H1 (cell line): ENCODE results near the gene OR9I1. TPM values are rescaled to one million over a fixed set of nuclear protein-coding genes. Genes with fewer than 3 reads are reported as not detected.
A peak's percentile ranks its signal among the peaks of the same experiment; 100 is the strongest.

Experiments
- CTCF ChIA-PET: fragments of 300-600 bp; sonication (Branson Sonifier 250); formaldehyde crosslinking; loops from one replicate; lab custom pipeline; 2021; ENCODE audit not compliant: partially characterized antibody; lab: Charles Lee
- POLR2A ChIA-PET: fragments of 300-600 bp; sonication (Branson Sonifier 250); formaldehyde crosslinking; loops from one replicate; lab custom pipeline; 2021; ENCODE audit warnings: inconsistent platforms; ENCODE audit not compliant: partially characterized antibody; lab: Charles Lee
- DNase-seq, 2 experiments: peaks; one replicate each; pipeline versions ENCODE4 v3.0.0 to v3.0.0-alpha.2; 2010 to 2022; ENCODE audit warnings: low spot score in 2 of 2, low read depth in 1 of 2, mixed read lengths in 1 of 2
- FAIRE-seq: peaks from 2 replicates; lab custom pipeline; 2011; peaks lifted over from hg19 to GRCh38; lab: Jason Lieb, UNC
- H2AFZ ChIP-seq: 2 replicates; pipeline ENCODE4 v1.8.1; 2012; ENCODE audit warnings: low read length, inconsistent platforms
- H2AK5ac ChIP-seq: 2 replicates; pipeline ENCODE4 v1.6.1; 2013; ENCODE audit warnings: low read depth, low read length
- H2BK120ac ChIP-seq: replicated peaks from 2 replicates; pipeline ENCODE3; 2013; ENCODE audit warnings: low read depth, low read length, inconsistent platforms
- H2BK12ac ChIP-seq: 2 replicates; pipeline ENCODE4 v1.6.1; 2013; ENCODE audit warnings: low read depth, low read length
- H2BK15ac ChIP-seq: 2 replicates; pipeline ENCODE4 v1.6.1; 2013; ENCODE audit warnings: low read length
- H2BK20ac ChIP-seq: 2 replicates; pipeline ENCODE4 v1.6.1; 2013; ENCODE audit warnings: low read length
- H2BK5ac ChIP-seq: 2 replicates; pipeline ENCODE4 v1.6.1; 2013; ENCODE audit warnings: low read depth, low read length
- H3K14ac ChIP-seq: 2 replicates; pipeline ENCODE4 v1.6.1; 2013; ENCODE audit warnings: inconsistent platforms; ENCODE audit not compliant: insufficient read length
- H3K18ac ChIP-seq: 2 replicates; pipeline ENCODE4 v1.6.1; 2013; ENCODE audit warnings: low read length; ENCODE audit errors: extremely low read depth
- H3K23ac ChIP-seq: 2 replicates; pipeline ENCODE4 v1.6.1; 2013; ENCODE audit warnings: inconsistent platforms; ENCODE audit not compliant: insufficient read length
- H3K23me2 ChIP-seq: 2 replicates; pipeline ENCODE4 v1.6.1; 2013; ENCODE audit warnings: low read depth, low read length
- H3K27ac ChIP-seq: 2 replicates; pipeline ENCODE4 v1.6.1; 2011; ENCODE audit warnings: low read depth, low read length, inconsistent platforms
- H3K27me3 ChIP-seq, 4 experiments: replicated peaks in 1 of 4; 1 replicate in 1 of 4; 2 replicates in 3 of 4; pipeline versions ENCODE4 v1.6.1 to v1.8.1; 2011 to 2013; ENCODE audit warnings: low read length in 3 of 4, mild to moderate bottlenecking in 3 of 4, inconsistent platforms in 2 of 4, mixed read lengths in 2 of 4, moderate library complexity in 1 of 4; ENCODE audit not compliant: control insufficient read depth in 3 of 4, insufficient read depth in 3 of 4; ENCODE audit errors: extremely low read depth in 1 of 4
- H3K36me3 ChIP-seq, 4 experiments: 2 replicates each; pipeline versions ENCODE4 v1.6.1 to v1.8.1; 2011 to 2013; ENCODE audit warnings: mild to moderate bottlenecking in 4 of 4, low read length in 3 of 4, moderate library complexity in 2 of 4, control low read depth in 1 of 4, inconsistent platforms in 1 of 4; ENCODE audit not compliant: insufficient read depth in 4 of 4, control insufficient read depth in 2 of 4
- H3K4ac ChIP-seq: replicated peaks from 2 replicates; pipeline ENCODE3; 2013; ENCODE audit warnings: low read length, low read depth, mixed read lengths, inconsistent platforms; ENCODE audit not compliant: insufficient read length
- H3K4me1 ChIP-seq, 4 experiments: replicated peaks in 1 of 4; 1 replicate in 1 of 4; 2 replicates in 3 of 4; pipeline versions ENCODE4 v1.6.1 to v1.8.1; 2011 to 2013; ENCODE audit warnings: low read length in 3 of 4, inconsistent platforms in 2 of 4, mixed read lengths in 1 of 4; ENCODE audit not compliant: insufficient read depth in 4 of 4, control insufficient read depth in 3 of 4
- H3K4me2 ChIP-seq, 2 experiments: 2 replicates each; pipeline versions ENCODE4 v1.6.1 to v1.8.1; 2011 to 2013; ENCODE audit warnings: low read depth in 2 of 2, low read length in 2 of 2, control low read depth in 1 of 2, inconsistent platforms in 1 of 2, mild to moderate bottlenecking in 1 of 2; ENCODE audit not compliant: insufficient read depth in 1 of 2
- H3K4me3 ChIP-seq, 4 experiments: fragments of 200-600, 300-600 bp in 1 of 4; sonication (generic), shearing (Covaris generic), sonication (Bioruptor Twin) in 1 of 4; 2 replicates each; pipeline versions ENCODE4 v1.5.1 to v1.8.1; 2011 to 2016; ENCODE audit warnings: low read length in 4 of 4, low read depth in 3 of 4, control low read depth in 2 of 4, inconsistent platforms in 2 of 4, mild to moderate bottlenecking in 2 of 4, mixed read lengths in 1 of 4, moderate library complexity in 1 of 4; ENCODE audit not compliant: insufficient read depth in 2 of 4; ENCODE audit errors: extremely low read depth in 1 of 4
- H3K56ac ChIP-seq: replicated peaks from 2 replicates; pipeline ENCODE3; 2013; ENCODE audit warnings: low read depth, mild to moderate bottlenecking, mixed read lengths, low read length, inconsistent platforms; ENCODE audit not compliant: insufficient read length
- H3K79me1 ChIP-seq: 2 replicates; pipeline ENCODE4 v1.6.1; 2013; ENCODE audit warnings: low read depth, low read length, control low read depth
- H3K79me2 ChIP-seq, 2 experiments: 2 replicates each; pipeline versions ENCODE4 v1.6.1 to v1.8.1; 2012 to 2013; ENCODE audit warnings: low read length in 2 of 2, mild to moderate bottlenecking in 2 of 2, inconsistent platforms in 1 of 2; ENCODE audit not compliant: insufficient read depth in 2 of 2, control insufficient read depth in 1 of 2
- H3K9ac ChIP-seq, 4 experiments: replicated peaks in 1 of 4; 1 replicate in 1 of 4; 2 replicates in 3 of 4; pipeline versions ENCODE4 v1.6.1 to v1.8.1; 2011 to 2013; ENCODE audit warnings: low read depth in 3 of 4, low read length in 3 of 4, control low read depth in 2 of 4, mild to moderate bottlenecking in 2 of 4, moderate library complexity in 2 of 4, inconsistent platforms in 1 of 4; ENCODE audit errors: extremely low read depth in 1 of 4
- H3K9me3 ChIP-seq, 2 experiments: 2 replicates each; pipeline versions ENCODE4 v1.6.1 to v1.8.1; 2012 to 2013; ENCODE audit warnings: mild to moderate bottlenecking in 2 of 2, moderate library complexity in 2 of 2, control low read depth in 1 of 2, inconsistent platforms in 1 of 2, low read depth in 1 of 2, low read length in 1 of 2, mixed read lengths in 1 of 2; ENCODE audit not compliant: insufficient read depth in 2 of 2
- H4K20me1 ChIP-seq, 2 experiments: replicated peaks in 1 of 2; 2 replicates each; pipeline versions ENCODE3 to v1.8.1; 2011 to 2013; ENCODE audit warnings: inconsistent platforms in 2 of 2, low read length in 2 of 2, mild to moderate bottlenecking in 1 of 2; ENCODE audit not compliant: insufficient read depth in 2 of 2, control insufficient read depth in 1 of 2
- H4K5ac ChIP-seq: 2 replicates; pipeline ENCODE4 v1.6.1; 2013; ENCODE audit warnings: low read length, low read depth, mixed read lengths, inconsistent platforms; ENCODE audit not compliant: insufficient read length
- H4K8ac ChIP-seq: 2 replicates; pipeline ENCODE4 v1.8.0; 2013; ENCODE audit warnings: mild to moderate bottlenecking, moderate library complexity, low read length, inconsistent platforms; ENCODE audit not compliant: insufficient read depth; ENCODE audit errors: extremely low read depth
- H4K91ac ChIP-seq: replicated peaks from 2 replicates; pipeline ENCODE3; 2013; ENCODE audit warnings: low read length, mixed read lengths, inconsistent platforms; ENCODE audit not compliant: insufficient read length
- RAD21 ChIP-seq, 2 experiments: IDR thresholded peaks in 1 of 2; conservative IDR thresholded peaks in 1 of 2; 2 replicates each; pipeline ENCODE4 v1.6.1; 2011; ENCODE audit warnings: low read depth in 2 of 2, low read length in 2 of 2, improper control_type of control experiment in 1 of 2, inconsistent platforms in 1 of 2, mild to moderate bottlenecking in 1 of 2, moderate library complexity in 1 of 2
- RBBP5 ChIP-seq: IDR thresholded peaks from 2 replicates; pipeline ENCODE4 v1.7.1; 2012; ENCODE audit warnings: low read depth, mild to moderate bottlenecking, inconsistent platforms, low read length, moderate library complexity, borderline replicate concordance
- WGBS, 2 experiments: shearing (Covaris generic) in 1 of 2; methylation state at CpG; one replicate each; pipeline versions ENCODE4 v1.1.6 to v1.1.7; 2013 to 2015; ENCODE audit warnings: low lambda C conversion rate in 2 of 2, mixed read lengths in 2 of 2, inconsistent platforms in 1 of 2, low coverage in 1 of 2, missing lambda C conversion rate in 1 of 2; ENCODE audit not compliant: insufficient replicate concordance in 2 of 2, insufficient coverage in 1 of 2, insufficient read length in 1 of 2; ENCODE audit errors: extremely low coverage in 1 of 2, missing lambda C conversion rate in 1 of 2; 5-methylcytosine and 5-hydroxymethylcytosine counted together
- polyA plus RNA-seq, 7 experiments: library from polyadenylated mRNA; depleted of rRNA in 3 of 7; stranded (reverse) in 5 of 7; unstranded in 2 of 7; fragments of >200 nt in 5 of 7; fragments of 200-250 nt in 2 of 7; gene quantifications; 1 replicate in 5 of 7; 2 replicates in 1 of 7; 4 replicates in 1 of 7; pipeline versions ENCODE4 v1.2.1 to v1.2.3, GENCODE V29; 2011 to 2013; ENCODE audit warnings: missing spikeins in 2 of 7, mixed read lengths in 2 of 7
- total RNA-seq: library from RNA; stranded (reverse); fragmentation: NEBNext Ultra II Directional; extraction: Animal tissue kit (Norgen Biotek cat#: 25700); gene quantifications from 2 replicates; pipeline ENCODE4 v1.2.1, GENCODE V29; 2021
- TF ChIP-seq, protein P1 (sequence below): IDR thresholded peaks from 2 replicates; pipeline ENCODE4 v1.6.1; 2012; ENCODE audit warnings: low read length, inconsistent platforms

OR9I1 gene
- total and polyA plus RNA-seq, 2 of the 8 experiments (the other 6 are each of a cell fraction or from before 2014, with no cell fraction given), result not detected

- no peak overlapping the region for H2BK5ac ChIP-seq
- H3K27ac ChIP-seq, result no peak overlapping the region
- DNase-seq, result no peak
- H3K9me3 ChIP-seq, result no peaks in the 10 kb centered on the region
- H4K91ac ChIP-seq, result no peak overlapping the region
- 94% methylated on average over 1 of the region's 1 CpG; no CpG with 5 or more reads in 1 of the 2 experiments for WGBS, 2 experiments
- no peak overlapping the region for H3K56ac ChIP-seq
- H2BK20ac ChIP-seq, result no peak overlapping the region
- no peak overlapping the region for H3K4me2 ChIP-seq
- H3K23ac ChIP-seq, result no peak overlapping the region
- H2AFZ ChIP-seq, result peak overlapping the region; percentile 73
- no peak overlapping the region for H3K14ac ChIP-seq
- no peak for FAIRE-seq
- no peak overlapping the region for H2BK15ac ChIP-seq
- no peaks in the 10 kb centered on the region for H3K4me1 ChIP-seq
- H3K9ac ChIP-seq, result no peak overlapping the region
- no peak overlapping the region for H2BK120ac ChIP-seq
- no peaks in the 10 kb centered on the region for H3K79me1 ChIP-seq
- POLR2A ChIA-PET, result no interaction called here
- no peak overlapping the region for H2BK12ac ChIP-seq
- no peaks in the 10 kb centered on the region for H3K79me2 ChIP-seq
- CTCF ChIA-PET, result no interaction called here
- H4K8ac ChIP-seq, result no peak overlapping the region
- no peak overlapping the region for H3K4me3 ChIP-seq
- TF ChIP-seq, protein P1, sequence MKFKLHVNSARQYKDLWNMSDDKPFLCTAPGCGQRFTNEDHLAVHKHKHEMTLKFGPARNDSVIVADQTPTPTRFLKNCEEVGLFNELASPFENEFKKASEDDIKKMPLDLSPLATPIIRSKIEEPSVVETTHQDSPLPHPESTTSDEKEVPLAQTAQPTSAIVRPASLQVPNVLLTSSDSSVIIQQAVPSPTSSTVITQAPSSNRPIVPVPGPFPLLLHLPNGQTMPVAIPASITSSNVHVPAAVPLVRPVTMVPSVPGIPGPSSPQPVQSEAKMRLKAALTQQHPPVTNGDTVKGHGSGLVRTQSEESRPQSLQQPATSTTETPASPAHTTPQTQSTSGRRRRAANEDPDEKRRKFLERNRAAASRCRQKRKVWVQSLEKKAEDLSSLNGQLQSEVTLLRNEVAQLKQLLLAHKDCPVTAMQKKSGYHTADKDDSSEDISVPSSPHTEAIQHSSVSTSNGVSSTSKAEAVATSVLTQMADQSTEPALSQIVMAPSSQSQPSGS, result no peak
- TF ChIP-seq RAD21 (IDR thresholded peaks at IDR 0.05 in 1 of 2, conservative IDR thresholded peaks at IDR 0.05 in 1 of 2; ENCODE audit: low read depth in 2 of 2, low read length in 2 of 2), result 0 out of 4 replicates have a peak, but pooled peaks of 1 of the 2 experiments have one; percentile 5
- TF ChIP-seq RBBP5, result no peak
- TF ChIP-seq, all 59 proteins: peak for 1
- Histone ChIP-seq H3K18ac (no peak overlapping the region), H4K20me1 (no peaks in the 10 kb centered on the region), H4K5ac (no peak overlapping the region), H3K4ac (no peak overlapping the region), H3K36me3 (no peaks in the 10 kb centered on the region), H3K23me2 (no peaks in the 10 kb centered on the region), H2AK5ac (no peak overlapping the region), H3K27me3 (no peaks in the 10 kb centered on the region)
Observed at GRCh38 chr11:58070585-58070984, 54.7 kb downstream of the OR9I1 start.
